Fibroblast of mammary gland (primary cell): ENCODE measurements around the gene CREB1.

ENCODE experiments used
- DNase-seq: peaks from one replicate; pipeline ENCODE4 v3.0.0-alpha.2; 2010; ENCODE audit warnings: low read depth
- H3K4me3 ChIP-seq: 2 replicates; pipeline ENCODE4 v1.5.1; 2011; ENCODE audit warnings: low read depth, mild to moderate bottlenecking, low read length, moderate library complexity; ENCODE audit not compliant: control insufficient read depth
- CTCF ChIP-seq: conservative IDR thresholded peaks from 2 replicates; pipeline ENCODE4 v1.5.1; 2011; ENCODE audit warnings: low read depth, low read length, inconsistent platforms; ENCODE audit not compliant: control insufficient read depth, insufficient read depth

Gene CREB1

DNA sequence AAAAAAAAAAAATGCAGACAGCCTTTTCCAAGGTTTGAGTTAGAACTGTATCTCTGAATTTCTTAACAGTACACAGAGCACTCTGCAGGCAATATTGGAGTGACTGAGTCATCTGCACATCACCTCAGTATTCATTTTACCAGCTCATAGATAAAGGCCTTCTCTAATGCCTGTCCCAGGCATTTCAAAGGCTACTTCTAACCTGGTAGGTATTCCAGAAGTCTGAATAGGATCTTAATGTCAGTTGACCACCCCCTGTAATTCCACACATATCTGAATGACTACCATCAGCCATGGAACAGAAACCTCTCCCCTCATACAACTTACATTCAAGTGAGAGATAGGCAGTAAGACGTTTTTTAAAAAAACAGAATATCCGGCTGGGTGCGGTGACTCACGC lies 86.4 kb downstream of the CREB1 start:
- H3K4me3 ChIP-seq, result no peak overlapping the region
- TF ChIP-seq CTCF, result no peak
- DNase-seq, result peak; percentile 71

- no peak overlapping the region for H3K4me3 ChIP-seq
- TF ChIP-seq CTCF, result no peak
- DNase-seq, result peak; percentile 96
These were observed 87.4 kb downstream of the CREB1 start for GRCh38 chr2:207617011-207617671.

GRCh38 chr2:207619764-207620203 lies 90.0 kb downstream of the CREB1 start:
- H3K4me3 ChIP-seq, result no peak overlapping the region
- TF ChIP-seq CTCF, result no peak
- DNase-seq, result no peak

DNA sequence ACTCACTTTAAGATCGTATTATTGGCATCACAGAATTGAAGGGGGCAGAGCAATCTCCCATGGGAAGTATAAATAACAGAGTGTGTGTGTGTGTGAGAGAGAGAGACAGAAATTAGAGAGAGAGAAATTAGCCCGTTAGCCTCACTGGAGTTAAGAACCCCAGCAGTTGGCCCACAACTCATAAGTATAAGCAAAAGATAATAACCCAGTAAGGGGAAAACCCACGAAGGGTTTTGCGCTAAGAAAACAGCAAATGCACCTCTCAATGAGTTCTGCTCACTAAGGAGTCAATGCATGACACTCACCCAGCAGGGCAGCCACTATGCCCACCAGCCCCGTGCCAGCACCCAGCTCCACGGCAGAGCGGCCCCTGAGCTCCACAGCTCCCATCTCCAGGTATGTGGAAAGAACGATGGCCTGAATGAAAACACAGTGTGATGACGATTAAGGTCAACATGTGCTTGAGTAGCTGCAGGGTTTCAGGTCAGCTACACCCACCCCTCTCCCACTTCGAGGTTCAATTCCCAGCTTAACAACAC lies 91.8 kb downstream of the CREB1 start:
- no peak for TF ChIP-seq CTCF
- no peak for DNase-seq
- H3K4me3 ChIP-seq, result no peak overlapping the region

DNA sequence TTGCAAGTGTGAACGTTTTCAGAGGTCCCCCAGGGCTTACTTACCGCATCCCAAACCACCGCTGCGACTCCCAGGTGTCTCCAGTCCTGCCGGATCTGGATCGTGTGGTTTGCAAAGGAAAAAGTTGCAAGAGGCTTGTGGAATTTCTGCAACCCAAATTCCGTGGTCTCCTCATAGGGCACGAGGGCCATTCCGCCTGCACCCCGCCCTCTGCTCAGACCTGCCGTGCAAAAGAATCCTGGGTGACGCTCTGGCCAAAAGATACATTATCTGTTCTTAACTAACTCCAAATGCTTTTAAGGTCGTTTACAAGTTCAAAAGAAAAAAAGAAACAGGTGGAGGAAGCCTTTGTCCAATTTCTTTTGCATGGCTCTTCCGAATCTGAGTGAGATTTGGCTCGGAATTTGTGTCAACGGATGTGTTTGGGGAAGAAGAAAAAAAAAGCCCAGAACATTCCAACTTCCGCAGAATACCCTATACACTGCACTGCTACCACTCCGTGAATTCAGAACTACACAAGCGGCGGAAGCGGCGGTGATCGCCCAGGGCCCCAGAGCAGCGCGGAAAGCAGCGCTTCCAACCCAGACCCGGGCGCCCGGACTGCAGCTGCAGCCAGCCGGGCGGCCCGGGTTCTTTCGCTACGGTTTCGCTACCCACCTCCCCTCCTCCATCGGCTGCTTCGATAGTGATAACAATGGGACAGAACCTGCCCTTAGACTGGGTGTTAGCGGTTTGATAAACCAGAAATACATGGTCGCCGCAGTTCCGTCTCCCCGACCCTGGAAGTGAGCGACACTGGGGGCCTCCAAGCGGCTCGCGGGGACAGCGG lies 94.6 kb downstream of the CREB1 start:
- peak overlapping the region; percentile 81 for H3K4me3 ChIP-seq
- peak; percentile 61 for DNase-seq
- TF ChIP-seq CTCF, result no peak

DNA sequence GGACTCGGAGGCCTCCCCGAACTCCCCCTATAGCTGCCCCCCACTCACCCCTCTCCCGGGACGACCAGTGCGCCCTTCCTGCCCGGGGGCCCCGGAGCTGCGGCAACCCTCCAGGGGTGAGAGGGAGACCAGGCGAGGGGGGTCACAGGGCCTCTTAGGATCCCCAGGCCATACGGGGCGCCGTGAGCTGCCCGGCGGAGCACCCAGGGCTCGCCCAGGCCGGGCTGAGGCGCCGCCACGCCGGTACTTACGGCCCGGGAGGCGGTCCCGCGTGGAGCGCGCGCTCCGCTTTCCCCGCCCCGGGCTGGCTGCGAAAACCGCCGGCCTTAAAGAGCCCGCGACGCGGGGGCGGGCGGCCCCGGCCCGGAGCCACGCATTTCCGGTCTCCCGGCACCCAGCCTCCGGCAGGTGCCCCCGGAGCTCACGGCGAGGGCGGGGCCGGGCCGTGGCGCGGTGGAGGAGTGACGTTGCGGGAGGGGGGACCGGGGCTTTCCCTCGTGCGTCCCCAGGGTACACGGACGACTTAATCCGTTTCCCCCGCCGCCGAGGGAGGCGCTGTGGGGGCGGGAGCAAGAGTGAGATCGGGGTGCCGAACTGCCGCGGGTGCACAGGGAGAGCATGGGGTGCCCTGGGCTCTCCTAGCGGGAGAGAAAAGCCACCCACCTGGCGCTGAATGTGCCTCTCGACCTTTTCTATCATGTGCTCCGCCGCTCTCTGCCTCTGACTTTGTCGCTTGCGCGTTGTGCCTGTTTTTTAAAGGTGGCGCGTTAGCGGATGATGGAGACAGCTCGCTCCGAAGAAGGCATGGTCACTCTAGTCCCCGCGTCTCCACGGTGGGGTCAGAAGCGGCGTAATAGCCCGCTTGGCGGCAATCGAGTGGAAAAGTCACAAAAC lies 95.5 kb downstream of the CREB1 start, which contains the start of gene METTL21A:
METTL21A (minus strand) TSS at position 381 of the 894 bp plus-strand sequence. CDS start 1,019 bp downstream, outside the sequence.
- peak; percentile 70 for DNase-seq
- peak; percentile 20 for TF ChIP-seq CTCF
- peak within 1 kb of the TSS; percentile 81 for H3K4me3 ChIP-seq
